AG10803 (cell line): ENCODE data around the gene TXN2.
A peak's percentile ranks its signal among the peaks of the same experiment; 100 is the strongest.

Experiments used
- DNase-seq: peaks from one replicate; pipeline ENCODE4 v3.0.0; 2010; ENCODE audit warnings: low read depth
- H3K4me3 ChIP-seq: 2 replicates; pipeline ENCODE4 v1.5.1; 2011; ENCODE audit warnings: mild to moderate bottlenecking, low read length, control low read depth
- CTCF ChIP-seq: conservative IDR thresholded peaks from 2 replicates; pipeline ENCODE4 v1.5.1; 2011; ENCODE audit warnings: mild to moderate bottlenecking, low read length, control low read depth, inconsistent platforms

Gene TXN2

GRCh38 chr22:36469094-36469710 lies 12.2 kb downstream of the TXN2 start:
- peak; percentile 47 for DNase-seq
- no peak for TF ChIP-seq CTCF
- H3K4me3 ChIP-seq: no peak overlapping the region

- DNase-seq: peak; percentile 93
- no peak for TF ChIP-seq CTCF
- peak overlapping the region; percentile 16; the same call in 1 of the 2 replicates for H3K4me3 ChIP-seq
Measured at GRCh38 chr22:36467946-36468345, 13.5 kb downstream of the TXN2 start.

GRCh38 chr22:36467042-36467810 lies 14.2 kb downstream of the TXN2 start:
- H3K4me3 ChIP-seq: no peak overlapping the region
- DNase-seq: peak; percentile 81

GRCh38 chr22:36466258-36466657 lies 15.2 kb downstream of the TXN2 start:
- no peak for DNase-seq
- no peak for TF ChIP-seq CTCF
- no peak overlapping the region for H3K4me3 ChIP-seq

More at GRCh38 chr22:36467042-36467810, 14.2 kb downstream of the TXN2 start:
- TF ChIP-seq CTCF: no peak

- no peak for TF ChIP-seq CTCF
- peak; percentile 79 for DNase-seq
- no peak overlapping the region for H3K4me3 ChIP-seq
Measured at GRCh38 chr22:36465232-36466021, 16.0 kb downstream of the TXN2 start.

- TF ChIP-seq CTCF: no peak
- no peak for DNase-seq
- H3K4me3 ChIP-seq: no peak overlapping the region
Measured at GRCh38 chr22:36464715-36465231, 16.7 kb downstream of the TXN2 start.
